ACC112 (cell line): ENCODE results near the gene VPS33A.
A peak's percentile ranks its signal among the peaks of the same experiment; 100 is the strongest.

Source experiments
- H2AFZ ChIP-seq: fragments of 200-600 bp; sonication (generic); one replicate; pipeline ENCODE4 v1.6.0; 2017; ENCODE audit warnings: antibody characterized with exemption, low read length; ENCODE audit not compliant: unreplicated experiment
- H3K27ac ChIP-seq: fragments of 200-600 bp; sonication (generic); 2 replicates; pipeline ENCODE4 v1.5.1; 2014; ENCODE audit warnings: low read depth, mild to moderate bottlenecking, antibody characterized with exemption, low read length, moderate library complexity
- H3K27me3 ChIP-seq: fragments of 200-600 bp; sonication (generic); 2 replicates; pipeline ENCODE4 v1.6.1; 2014; ENCODE audit warnings: mild to moderate bottlenecking, antibody characterized with exemption, low read length, moderate library complexity, mixed read lengths; ENCODE audit not compliant: insufficient read depth
- H3K36me3 ChIP-seq: fragments of 200-600 bp; sonication (generic); 2 replicates; pipeline ENCODE4 v1.6.1; 2016; ENCODE audit warnings: mild to moderate bottlenecking, antibody characterized with exemption, low read length, moderate library complexity, mixed read lengths; ENCODE audit not compliant: insufficient read depth
- H3K4me1 ChIP-seq: fragments of 200-600 bp; sonication (generic); one replicate; pipeline ENCODE4 v1.6.1; 2016; ENCODE audit warnings: low read length, mixed read lengths; ENCODE audit not compliant: insufficient read depth, unreplicated experiment, control insufficient read depth
- H3K4me3 ChIP-seq: fragments of 200-600 bp; sonication (generic); 2 replicates; pipeline ENCODE4 v1.5.1; 2014; ENCODE audit warnings: mild to moderate bottlenecking, low read depth, low read length
- H3K79me2 ChIP-seq: fragments of 200-600 bp; sonication (generic); one replicate; pipeline ENCODE4 v1.6.0; 2016; ENCODE audit warnings: low read length; ENCODE audit not compliant: control insufficient read depth, unreplicated experiment, insufficient read depth

Gene VPS33A

GRCh38 chr12:122228092-122228491 is 38.2 kb downstream of the VPS33A start:
- H3K36me3 ChIP-seq, result 0 out of 2 replicates have a peak, but pooled peaks cover 4% of the 10 kb centered on the region
- H3K79me2 ChIP-seq, result peaks cover 24% of the 10 kb centered on the region
- H3K4me1 ChIP-seq, result peaks cover 20% of the 10 kb centered on the region
- no peaks in the 10 kb centered on the region for H3K27me3 ChIP-seq
- H2AFZ ChIP-seq, result no peak overlapping the region
- H3K4me3 ChIP-seq, result no peak overlapping the region
- H3K27ac ChIP-seq, result no peak overlapping the region

GRCh38 chr12:122227341-122227740 is 39.0 kb downstream of the VPS33A start:
- Histone ChIP-seq H3K27ac (no peak overlapping the region), H3K4me1 (peaks cover 20% of the 10 kb centered on the region), H3K79me2 (peaks cover 31% of the 10 kb centered on the region), H3K27me3 (no peaks in the 10 kb centered on the region), H3K36me3 (0 out of 2 replicates have a peak, but pooled peaks cover 4% of the 10 kb centered on the region), H2AFZ (no peak overlapping the region), H3K4me3 (no peak overlapping the region)

- peaks cover 38% of the 10 kb centered on the region for H3K79me2 ChIP-seq
- H2AFZ ChIP-seq, result no peak overlapping the region
- no peak overlapping the region for H3K27ac ChIP-seq
- peak overlapping the region; percentile 71 for H3K4me3 ChIP-seq
- peaks cover 4% of the 10 kb centered on the region; the same call in 1 of the 2 replicates for H3K36me3 ChIP-seq
- H3K4me1 ChIP-seq, result peaks cover 20% of the 10 kb centered on the region
- H3K27me3 ChIP-seq, result no peaks in the 10 kb centered on the region
These were observed 39.7 kb downstream of the VPS33A start for GRCh38 chr12:122226366-122227125.

GRCh38 chr12:122225683-122226365 is 40.5 kb downstream of the VPS33A start, which contains the start of gene DIABLO:
TSS of gene DIABLO (minus strand) at chr12:122226052. CDS start at chr12:122226014, 38 bp downstream.
- peak within 1 kb of the TSS; percentile 90 for H3K27ac ChIP-seq
- peaks cover 20% of the 10 kb centered on the region for H3K4me1 ChIP-seq
- H3K27me3 ChIP-seq, result no peaks in the 10 kb centered on the region
- peak within 1 kb of the TSS; percentile 19 for H2AFZ ChIP-seq
- peaks cover 8% of the 10 kb centered on the region; the same call in 1 of the 2 replicates for H3K36me3 ChIP-seq
- peaks cover 45% of the 10 kb centered on the region for H3K79me2 ChIP-seq
- peak within 1 kb of the TSS; percentile 91 for H3K4me3 ChIP-seq

GRCh38 chr12:122216445-122216844 is 49.8 kb downstream of the VPS33A start:
- Histone ChIP-seq H3K4me1 (no peaks in the 10 kb centered on the region), H3K36me3 (peaks cover 37% of the 10 kb centered on the region), H2AFZ (no peak overlapping the region), H3K79me2 (peaks cover 15% of the 10 kb centered on the region), H3K4me3 (no peak overlapping the region), H3K27me3 (no peaks in the 10 kb centered on the region), H3K27ac (no peak overlapping the region)

GRCh38 chr12:122215771-122216170 is 50.5 kb downstream of the VPS33A start:
- Histone ChIP-seq H3K79me2 (peaks cover 8% of the 10 kb centered on the region), H3K36me3 (peaks cover 37% of the 10 kb centered on the region), H3K27ac (no peak overlapping the region), H3K27me3 (no peaks in the 10 kb centered on the region), H3K4me1 (no peaks in the 10 kb centered on the region), H3K4me3 (no peak overlapping the region), H2AFZ (no peak overlapping the region)

- Histone ChIP-seq H3K36me3 (peaks cover 16% of the 10 kb centered on the region), H3K27me3 (peaks cover 20% of the 10 kb centered on the region)
These were observed 58.0 kb downstream of the VPS33A start for GRCh38 chr12:122208073-122208820.

GRCh38 chr12:122207391-122207790 is 58.9 kb downstream of the VPS33A start:
- H3K27ac ChIP-seq, result no peak overlapping the region
- no peak overlapping the region for H2AFZ ChIP-seq
- H3K4me3 ChIP-seq, result no peak overlapping the region
- H3K36me3 ChIP-seq, result peaks cover 15% of the 10 kb centered on the region
- H3K27me3 ChIP-seq, result peaks cover 20% of the 10 kb centered on the region
- no peaks in the 10 kb centered on the region for H3K4me1 ChIP-seq
- no peaks in the 10 kb centered on the region for H3K79me2 ChIP-seq

More at GRCh38 chr12:122208073-122208820, 58.0 kb downstream of the VPS33A start:
- H3K79me2 ChIP-seq, result no peaks in the 10 kb centered on the region
- no peak overlapping the region for H3K4me3 ChIP-seq
- H3K4me1 ChIP-seq, result no peaks in the 10 kb centered on the region
- no peak overlapping the region for H3K27ac ChIP-seq
- no peak overlapping the region for H2AFZ ChIP-seq

GRCh38 chr12:122206976-122207375 is 59.3 kb downstream of the VPS33A start:
- Histone ChIP-seq H2AFZ (no peak overlapping the region), H3K4me3 (no peak overlapping the region), H3K36me3 (peaks cover 13% of the 10 kb centered on the region), H3K27me3 (peaks cover 20% of the 10 kb centered on the region), H3K79me2 (no peaks in the 10 kb centered on the region), H3K27ac (no peak overlapping the region), H3K4me1 (no peaks in the 10 kb centered on the region)

- Histone ChIP-seq H3K4me3 (no peak overlapping the region), H3K4me1 (no peaks in the 10 kb centered on the region), H3K27me3 (peaks cover 20% of the 10 kb centered on the region), H3K27ac (no peak overlapping the region), H3K36me3 (peaks cover 7% of the 10 kb centered on the region; the same call in 1 of the 2 replicates), H2AFZ (no peak overlapping the region), H3K79me2 (no peaks in the 10 kb centered on the region)
These were observed 60.0 kb downstream of the VPS33A start for GRCh38 chr12:122206111-122206881.
